Keratinocyte (primary cell): ENCODE data around the gene ZFP62. TPM values are rescaled to one million over a fixed set of nuclear protein-coding genes. Genes with fewer than 3 reads are reported as not detected.

Experiments
- DNase-seq: peaks from one replicate; pipeline ENCODE4 v3.0.0-alpha.2; 2011; ENCODE audit warnings: low read depth, missing footprints, low spot score
- FAIRE-seq: peaks from 2 replicates; lab custom pipeline; 2011; peaks lifted over from hg19 to GRCh38; lab: Jason Lieb, UNC
- H2AFZ ChIP-seq: 2 replicates; pipeline ENCODE4 v1.6.0; 2012; ENCODE audit warnings: low read length, control low read depth, inconsistent platforms; ENCODE audit not compliant: control insufficient read depth
- H3K27ac ChIP-seq: 2 replicates; pipeline ENCODE4 v1.5.1; 2011; ENCODE audit warnings: low read length; ENCODE audit not compliant: control insufficient read depth, insufficient read depth
- H3K27me3 ChIP-seq: 3 replicates; pipeline ENCODE4 v1.6.0; 2011; ENCODE audit warnings: low read length; ENCODE audit not compliant: control insufficient read depth, insufficient read depth; ENCODE audit errors: extremely low read depth
- H3K36me3 ChIP-seq, 2 experiments: 2 replicates in 1 of 2; 3 replicates in 1 of 2; pipeline ENCODE4 v1.5.1; 2011; ENCODE audit warnings: low read length in 2 of 2, mild to moderate bottlenecking in 1 of 2; ENCODE audit not compliant: control insufficient read depth in 2 of 2, insufficient read depth in 2 of 2; ENCODE audit errors: extremely low read depth in 1 of 2
- H3K4me1 ChIP-seq: 3 replicates; pipeline ENCODE4 v1.5.1; 2011; ENCODE audit warnings: low read length; ENCODE audit not compliant: control insufficient read depth, insufficient read depth; ENCODE audit errors: extremely low read depth
- H3K4me2 ChIP-seq: 3 replicates; pipeline ENCODE4 v1.6.0; 2011; ENCODE audit warnings: low read depth, low read length; ENCODE audit not compliant: control insufficient read depth, insufficient read depth; ENCODE audit errors: extremely low read depth
- H3K4me3 ChIP-seq, 3 experiments: fragments of 200-600 bp in 1 of 3; sonication (generic) in 1 of 3; 2 replicates in 2 of 3; 3 replicates in 1 of 3; pipeline ENCODE4 v1.5.1; 2011 to 2016; ENCODE audit warnings: low read length in 3 of 3, mild to moderate bottlenecking in 3 of 3, control low read depth in 2 of 3, inconsistent platforms in 1 of 3, low read depth in 1 of 3, mixed read lengths in 1 of 3, mixed run types in 1 of 3, moderate library complexity in 1 of 3; ENCODE audit not compliant: control insufficient read depth in 2 of 3, insufficient read depth in 2 of 3; ENCODE audit errors: extremely low read depth in 1 of 3
- H3K79me2 ChIP-seq: 2 replicates; pipeline ENCODE4 v1.6.0; 2012; ENCODE audit warnings: low read length; ENCODE audit not compliant: control insufficient read depth, insufficient read depth
- H3K9ac ChIP-seq: 3 replicates; pipeline ENCODE4 v1.6.0; 2011; ENCODE audit warnings: low read length; ENCODE audit not compliant: control insufficient read depth, insufficient read depth; ENCODE audit errors: extremely low read depth
- H3K9me1 ChIP-seq: 3 replicates; pipeline ENCODE4 v1.6.0; 2011; ENCODE audit warnings: low read length; ENCODE audit not compliant: control insufficient read depth, insufficient read depth; ENCODE audit errors: extremely low read depth
- H3K9me3 ChIP-seq: 2 replicates; pipeline ENCODE4 v1.5.1; 2012; ENCODE audit warnings: low read depth, low read length; ENCODE audit not compliant: control insufficient read depth
- H4K20me1 ChIP-seq: 3 replicates; pipeline ENCODE4 v1.6.0; 2011; ENCODE audit warnings: low read length; ENCODE audit not compliant: control insufficient read depth, insufficient read depth; ENCODE audit errors: extremely low read depth
- EZH2 ChIP-seq: IDR thresholded peaks from one replicate; pipeline ENCODE4 v1.6.1; 2012; ENCODE audit warnings: inconsistent platforms, mild to moderate bottlenecking, low read length, moderate library complexity
- dilution Hi-C: fragments of 300-500 bp; cut with MboI; formaldehyde crosslinking; loops from one replicate; pipeline ENCODE4 v1.7.0; 2020; ENCODE audit warnings: low sequenced_read_pairs; ENCODE audit not compliant: extremely low pct_ligation_motif_present
- polyA plus RNA-seq, 5 experiments: library from polyadenylated mRNA; depleted of rRNA in 3 of 5; stranded (reverse) in 3 of 5; stranded (forward) in 1 of 5; unstranded in 1 of 5; fragments of >200 nt; gene quantifications; 1 replicate in 1 of 5; 2 replicates in 3 of 5; 3 replicates in 1 of 5; pipeline versions ENCODE4 v1.2.1 to v1.2.3, GENCODE V29; 2011 to 2012; ENCODE audit warnings: missing spikeins in 2 of 5, low read depth in 1 of 5, low replicate concordance in 1 of 5
- TF ChIP-seq, protein P1 (sequence below), 3 experiments: IDR thresholded peaks in 1 of 3; conservative IDR thresholded peaks in 1 of 3; optimal IDR thresholded peaks in 1 of 3; 2 replicates in 2 of 3; 3 replicates in 1 of 3; pipeline versions ENCODE3 to v1.5.1; 2011; ENCODE audit warnings: low read length in 3 of 3, mild to moderate bottlenecking in 3 of 3, moderate library complexity in 2 of 3, control low read depth in 1 of 3, inconsistent platforms in 1 of 3; ENCODE audit not compliant: insufficient read depth in 2 of 3; ENCODE audit errors: extremely low read depth in 1 of 3

Gene ZFP62
- polyA plus RNA-seq, 1 donor (not counting 4 experiments of a cell fraction or from before 2014, with no cell fraction given) = 21.5 TPM

DNA sequence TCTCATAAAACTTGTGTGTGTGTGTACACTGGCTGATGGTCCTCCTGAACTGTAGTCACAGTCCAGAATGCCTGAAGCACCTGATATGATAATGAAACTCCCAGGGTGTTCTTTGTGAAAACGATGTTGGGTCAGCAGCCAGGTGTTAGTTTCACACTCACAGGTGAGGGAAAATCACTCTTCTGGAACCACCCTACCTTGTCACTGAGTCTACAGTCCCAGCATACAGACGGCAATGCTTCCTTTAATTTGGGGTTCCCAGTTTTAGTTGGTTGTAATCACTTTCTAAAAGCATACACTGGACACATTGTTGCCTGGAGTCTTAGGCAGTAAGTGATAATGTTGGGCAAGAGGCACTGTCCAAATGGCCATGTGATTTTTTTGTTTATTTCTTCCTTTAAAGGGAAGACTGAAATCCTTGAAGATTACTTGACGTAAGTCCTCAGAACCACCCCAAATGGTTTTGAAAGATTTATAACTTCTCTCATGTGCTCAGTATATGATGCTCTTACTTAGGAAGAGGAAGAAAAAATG is 40.2 kb downstream of the ZFP62 start:
- no peak overlapping the region for H3K9ac ChIP-seq
- H3K27me3 ChIP-seq = no peaks in the 10 kb centered on the region
- no peak overlapping the region for H3K4me2 ChIP-seq
- peaks cover 14% of the 10 kb centered on the region for H3K4me1 ChIP-seq
- H3K36me3 ChIP-seq = no peaks in the 10 kb centered on the region
- DNase-seq (no peak), FAIRE-seq (no peak)
- H3K27ac ChIP-seq = no peak overlapping the region
- no peak overlapping the region for H2AFZ ChIP-seq
- H4K20me1 ChIP-seq = no peaks in the 10 kb centered on the region
- TF ChIP-seq EZH2 = no peak
- TF ChIP-seq, protein P1, sequence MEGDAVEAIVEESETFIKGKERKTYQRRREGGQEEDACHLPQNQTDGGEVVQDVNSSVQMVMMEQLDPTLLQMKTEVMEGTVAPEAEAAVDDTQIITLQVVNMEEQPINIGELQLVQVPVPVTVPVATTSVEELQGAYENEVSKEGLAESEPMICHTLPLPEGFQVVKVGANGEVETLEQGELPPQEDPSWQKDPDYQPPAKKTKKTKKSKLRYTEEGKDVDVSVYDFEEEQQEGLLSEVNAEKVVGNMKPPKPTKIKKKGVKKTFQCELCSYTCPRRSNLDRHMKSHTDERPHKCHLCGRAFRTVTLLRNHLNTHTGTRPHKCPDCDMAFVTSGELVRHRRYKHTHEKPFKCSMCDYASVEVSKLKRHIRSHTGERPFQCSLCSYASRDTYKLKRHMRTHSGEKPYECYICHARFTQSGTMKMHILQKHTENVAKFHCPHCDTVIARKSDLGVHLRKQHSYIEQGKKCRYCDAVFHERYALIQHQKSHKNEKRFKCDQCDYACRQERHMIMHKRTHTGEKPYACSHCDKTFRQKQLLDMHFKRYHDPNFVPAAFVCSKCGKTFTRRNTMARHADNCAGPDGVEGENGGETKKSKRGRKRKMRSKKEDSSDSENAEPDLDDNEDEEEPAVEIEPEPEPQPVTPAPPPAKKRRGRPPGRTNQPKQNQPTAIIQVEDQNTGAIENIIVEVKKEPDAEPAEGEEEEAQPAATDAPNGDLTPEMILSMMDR (optimal IDR thresholded peaks at IDR 0.05 in 1 of 3, IDR thresholded peaks at IDR 0.05 in 1 of 3, conservative IDR thresholded peaks at IDR 0.05 in 1 of 3; ENCODE audit: extremely low read depth in 1 of 3, insufficient read depth in 2 of 3, low read length in 3 of 3) = no peak
- H3K9me3 ChIP-seq = no peaks in the 10 kb centered on the region
- no peaks in the 10 kb centered on the region for H3K79me2 ChIP-seq
- no peak overlapping the region for H3K4me3 ChIP-seq
- H3K9me1 ChIP-seq = peaks cover 1% of the 10 kb centered on the region
- dilution Hi-C loops = no loop called here

GRCh38 chr5:180818677-180819341 is 42.3 kb downstream of the ZFP62 start:
- Histone ChIP-seq H4K20me1 (no peaks in the 10 kb centered on the region), H3K79me2 (no peaks in the 10 kb centered on the region), H3K36me3 (no peaks in the 10 kb centered on the region), H3K4me2 (no peak overlapping the region), H3K9ac (no peak overlapping the region), H3K9me1 (no peaks in the 10 kb centered on the region), H2AFZ (no peak overlapping the region), H3K27me3 (no peaks in the 10 kb centered on the region), H3K4me1 (no peaks in the 10 kb centered on the region), H3K27ac (no peak overlapping the region), H3K9me3 (no peaks in the 10 kb centered on the region), H3K4me3 (no peak overlapping the region)
- dilution Hi-C loops = no loop called here
- DNase-seq (no peak), FAIRE-seq (no peak)
- no peak for TF ChIP-seq EZH2
- TF ChIP-seq, protein P1 (optimal IDR thresholded peaks at IDR 0.05 in 1 of 3, IDR thresholded peaks at IDR 0.05 in 1 of 3, conservative IDR thresholded peaks at IDR 0.05 in 1 of 3; ENCODE audit: extremely low read depth in 1 of 3, insufficient read depth in 2 of 3, low read length in 3 of 3) = no peak
